Measurements from ENCODE around the gene JAZF1.

Gene JAZF1

DNA sequence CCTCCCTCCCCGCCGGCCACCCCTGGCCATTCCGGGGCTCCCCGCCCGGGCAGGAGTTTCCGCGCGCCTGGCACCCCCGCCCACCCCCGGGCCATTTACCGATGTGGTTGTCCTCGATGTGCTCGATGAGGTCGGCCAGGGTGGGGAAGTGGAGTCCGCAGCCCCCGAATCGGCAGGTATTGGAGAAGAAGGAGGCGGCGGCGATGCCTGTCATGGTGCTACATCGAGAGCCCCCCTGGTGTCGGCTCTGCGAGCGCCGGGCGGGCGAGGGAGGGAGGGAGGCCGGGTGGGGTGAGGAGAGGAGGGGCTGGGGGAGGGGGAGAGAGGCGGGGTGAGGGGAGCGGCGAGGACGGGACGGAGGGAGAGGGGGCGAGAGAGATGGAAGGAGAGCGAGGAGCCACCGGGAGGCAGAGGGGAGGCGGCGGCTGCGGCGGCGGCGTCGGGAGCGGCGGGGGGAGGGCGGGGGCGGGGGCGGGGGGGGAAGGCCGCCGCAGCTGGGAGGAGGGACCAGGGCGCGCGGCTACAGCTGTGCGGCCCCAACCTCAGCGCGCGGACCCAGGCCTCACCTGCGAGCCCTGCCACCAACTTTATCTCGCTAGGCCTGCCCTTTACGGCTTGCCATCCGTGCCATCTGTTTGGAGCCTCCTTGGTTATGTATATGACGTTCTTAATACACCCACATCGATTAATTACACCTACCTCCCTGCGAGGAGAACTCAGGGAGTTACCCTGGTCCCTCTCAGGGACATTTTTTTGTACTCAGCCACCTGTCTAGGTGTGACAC lies at the start of gene JAZF1:
TSS of gene JAZF1 (minus strand) at position 432 of the 784 bp plus-strand sequence.
- DNase-seq = peak; percentile 62

DNA sequence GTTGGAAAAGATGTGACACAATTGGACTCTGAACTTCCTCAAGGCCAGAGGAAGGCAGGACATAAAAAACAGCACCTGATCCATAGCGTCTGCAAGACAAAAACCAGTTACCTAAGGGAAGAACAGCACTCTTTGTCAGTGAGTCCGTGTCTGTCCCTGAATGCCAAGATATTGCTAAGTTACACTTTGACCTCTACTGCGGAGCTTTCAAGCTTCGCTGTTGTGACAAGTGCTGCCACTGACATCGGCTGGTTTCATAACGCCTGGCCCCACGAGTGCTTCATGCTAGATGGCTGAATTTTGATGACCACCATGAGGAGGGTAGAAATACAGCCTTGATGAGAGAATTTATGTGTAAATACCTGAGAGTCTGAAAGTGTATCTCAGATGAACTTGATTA lies 49.7 kb upstream of the JAZF1 start:
- DNase-seq = no peak

DNA sequence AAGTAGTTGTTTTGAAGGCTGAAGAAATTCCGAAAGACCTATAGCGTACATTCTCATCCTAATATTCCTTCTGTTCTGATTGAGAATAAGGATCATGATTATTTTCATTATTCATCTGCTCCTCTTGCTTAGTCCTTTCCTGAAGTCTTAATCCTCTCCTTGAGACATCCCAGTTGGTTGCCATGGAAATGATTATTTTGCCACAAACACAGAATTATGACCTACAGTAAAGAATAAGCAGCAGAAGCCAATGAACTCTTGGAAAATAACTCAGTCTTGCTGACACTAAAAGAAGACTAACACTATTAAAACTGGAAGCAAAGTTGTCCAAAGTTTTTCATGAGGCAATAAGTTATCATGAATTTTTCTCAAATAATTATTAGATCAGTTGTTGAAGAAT lies 47.8 kb upstream of the JAZF1 start:
- no peak for DNase-seq

DNA sequence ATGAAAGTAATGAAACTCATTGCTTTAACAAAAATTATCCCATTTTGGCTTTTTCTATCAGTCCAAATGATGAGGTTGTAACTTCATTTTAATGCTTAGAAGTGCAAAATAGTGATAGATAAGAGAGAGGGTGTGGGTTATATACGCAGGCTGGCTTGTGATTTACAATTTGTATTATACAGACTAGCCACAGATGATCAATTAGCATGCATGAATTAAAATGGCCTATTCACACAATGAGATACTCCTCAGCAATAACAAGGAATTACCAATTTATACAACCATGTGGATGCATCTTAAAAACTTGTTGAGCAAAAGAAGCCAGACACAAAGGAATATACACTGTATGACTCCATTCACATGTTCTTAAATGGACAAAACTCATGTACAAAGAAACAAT lies 45.4 kb upstream of the JAZF1 start:
- DNase-seq = no peak

DNA sequence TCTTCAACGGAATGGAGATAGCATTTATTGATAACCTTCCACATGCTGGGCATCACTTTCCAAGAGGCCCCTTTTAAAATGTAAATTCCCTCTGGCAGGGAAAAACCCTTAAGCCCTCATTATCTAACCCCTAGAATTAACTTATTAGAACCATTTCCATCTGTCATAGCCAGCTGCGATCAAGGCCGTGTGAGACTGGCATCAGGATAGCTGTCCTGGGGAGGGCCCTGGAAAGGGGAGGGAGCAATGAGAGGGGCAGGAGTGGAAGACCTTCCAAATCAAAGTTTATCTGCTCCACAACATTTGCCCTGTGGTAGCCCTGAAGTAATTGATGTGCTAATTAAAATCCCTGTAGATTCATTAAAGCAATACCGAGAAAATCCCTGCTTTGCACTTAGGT lies 45.0 kb upstream of the JAZF1 start:
- no peak for DNase-seq

DNA sequence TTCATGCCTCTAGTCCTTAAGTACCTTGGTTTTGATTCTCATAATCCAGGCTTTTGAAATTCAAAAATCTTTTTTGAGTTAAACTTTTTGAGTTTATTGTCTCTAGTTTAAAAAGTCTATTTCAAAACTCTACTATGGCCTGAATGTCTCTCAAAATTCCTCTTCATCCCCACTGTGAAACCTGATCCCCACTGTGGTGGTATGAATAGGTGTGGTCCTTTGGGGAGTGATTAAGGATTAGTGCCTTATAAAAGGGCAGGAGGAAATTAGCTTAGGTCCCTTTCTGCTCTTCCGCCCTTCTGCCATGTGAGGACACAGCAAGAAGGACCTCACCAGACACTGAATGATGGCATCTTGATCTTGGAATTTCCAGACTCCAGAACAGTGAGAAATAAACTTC lies 44.1 kb upstream of the JAZF1 start:
- no peak for DNase-seq

DNA sequence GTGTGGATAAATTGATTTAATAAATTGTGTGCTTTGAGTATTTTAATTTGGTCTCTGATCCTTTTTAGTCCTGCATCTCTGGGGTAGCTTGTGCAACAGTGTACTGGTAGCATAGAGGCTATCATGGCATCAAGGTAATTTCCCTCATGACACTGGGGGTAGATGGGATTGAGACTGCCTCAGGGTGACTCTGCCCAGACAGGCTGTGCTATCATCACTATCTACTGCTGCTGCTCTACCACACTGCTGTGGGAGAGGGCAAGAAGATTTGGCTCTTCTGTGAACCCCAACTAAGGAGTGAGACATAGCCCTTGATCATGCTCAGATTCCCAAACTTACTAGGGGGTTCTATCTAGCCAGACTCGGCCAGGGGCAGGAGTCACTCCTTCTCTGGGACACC lies 43.6 kb upstream of the JAZF1 start:
- no peak for DNase-seq

DNA sequence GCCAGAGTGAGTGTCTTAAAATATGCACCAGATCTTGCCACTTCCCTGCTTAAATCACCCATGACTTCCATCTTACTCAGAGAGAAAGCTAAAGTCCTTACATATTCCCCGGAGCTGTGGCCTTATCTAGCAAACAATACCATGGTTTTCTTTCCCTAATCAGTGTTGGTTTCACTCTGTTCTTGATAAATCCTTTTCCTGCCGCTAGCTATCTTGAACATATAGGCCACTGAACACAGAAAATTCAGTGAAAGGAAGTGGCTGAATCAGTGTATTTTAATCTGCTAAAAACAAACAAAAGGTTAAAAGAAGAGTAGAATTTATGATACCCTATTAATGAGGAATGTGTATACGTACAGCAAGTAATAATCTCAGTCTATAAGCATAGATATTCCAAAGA lies 42.0 kb upstream of the JAZF1 start:
- no peak for DNase-seq

DNA sequence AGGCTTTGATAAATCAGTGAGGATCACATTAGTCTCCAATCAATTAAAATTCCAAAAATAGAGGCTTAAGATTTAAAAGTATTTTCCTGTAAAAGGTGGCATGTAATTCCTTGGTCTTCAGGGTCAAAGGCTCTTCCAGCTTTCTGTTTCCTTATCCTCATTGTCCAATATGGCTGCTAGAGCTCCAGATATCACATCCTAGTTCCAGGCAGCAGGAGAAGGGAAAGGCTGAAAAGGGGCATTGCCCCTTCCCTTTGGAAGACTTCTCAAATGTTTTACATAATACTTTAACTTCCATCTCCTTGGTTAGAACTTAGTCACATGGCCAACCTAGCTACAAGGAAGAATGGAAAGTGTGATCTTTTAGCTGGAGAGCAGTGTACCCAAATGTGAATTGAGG lies 39.2 kb upstream of the JAZF1 start:
- no peak for DNase-seq

DNA sequence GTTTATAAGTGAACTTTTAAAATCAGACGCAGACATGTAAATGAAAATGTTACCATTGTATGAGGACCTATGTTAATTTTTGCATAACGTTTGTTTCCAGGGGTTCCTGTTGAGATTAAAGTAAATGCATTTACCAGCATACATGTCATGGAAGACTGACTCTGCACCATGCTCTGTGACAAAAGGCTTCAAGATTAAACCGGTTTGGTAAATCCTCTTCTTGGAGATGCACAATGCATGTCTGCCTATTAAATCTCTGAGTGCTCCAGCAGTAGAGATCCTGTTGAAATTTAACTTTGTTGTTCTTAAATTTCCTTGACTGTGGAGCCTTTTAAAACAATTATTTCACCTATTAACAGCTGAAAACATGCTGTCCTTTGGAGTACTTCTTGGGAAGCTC lies 36.5 kb upstream of the JAZF1 start:
- DNase-seq = no peak

DNA sequence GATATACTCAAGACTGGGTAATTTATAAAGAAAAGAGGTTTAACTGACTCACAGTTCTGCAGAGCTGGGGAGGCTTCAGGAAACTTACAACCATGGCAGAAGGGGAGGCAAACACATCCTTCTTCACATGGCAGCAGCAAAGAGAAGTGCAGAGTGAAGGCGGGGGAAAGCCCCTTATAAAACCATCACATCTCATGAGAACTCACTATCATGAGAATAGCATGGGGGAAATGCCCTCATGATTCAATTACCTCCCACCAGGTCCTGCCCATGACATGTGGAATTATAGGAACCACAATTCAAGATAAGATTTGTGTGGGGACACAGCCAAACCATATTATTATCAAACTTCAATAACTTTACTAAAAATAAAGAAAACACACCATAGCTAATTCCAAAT lies 30.4 kb upstream of the JAZF1 start:
- peak; percentile 35 for DNase-seq

DNA sequence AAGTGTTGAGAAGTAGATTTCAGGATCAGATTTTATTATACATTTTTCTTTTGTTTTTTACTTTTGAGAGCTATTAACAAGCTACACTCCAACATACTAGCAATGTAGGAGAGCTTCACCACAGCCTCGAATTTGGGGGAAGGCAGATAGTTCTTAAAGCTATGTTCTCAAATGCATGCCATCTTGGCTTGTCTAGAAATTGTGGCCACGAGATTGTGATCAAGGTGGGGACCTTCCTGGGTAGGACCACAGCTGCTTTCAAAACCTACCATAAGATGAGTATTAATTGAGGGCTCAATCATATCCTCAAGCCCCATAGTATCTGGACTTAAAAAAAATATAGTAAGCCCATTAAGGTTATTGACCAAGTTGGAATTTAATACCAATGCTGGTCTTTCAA lies 27.9 kb upstream of the JAZF1 start:
- no peak for DNase-seq

DNA sequence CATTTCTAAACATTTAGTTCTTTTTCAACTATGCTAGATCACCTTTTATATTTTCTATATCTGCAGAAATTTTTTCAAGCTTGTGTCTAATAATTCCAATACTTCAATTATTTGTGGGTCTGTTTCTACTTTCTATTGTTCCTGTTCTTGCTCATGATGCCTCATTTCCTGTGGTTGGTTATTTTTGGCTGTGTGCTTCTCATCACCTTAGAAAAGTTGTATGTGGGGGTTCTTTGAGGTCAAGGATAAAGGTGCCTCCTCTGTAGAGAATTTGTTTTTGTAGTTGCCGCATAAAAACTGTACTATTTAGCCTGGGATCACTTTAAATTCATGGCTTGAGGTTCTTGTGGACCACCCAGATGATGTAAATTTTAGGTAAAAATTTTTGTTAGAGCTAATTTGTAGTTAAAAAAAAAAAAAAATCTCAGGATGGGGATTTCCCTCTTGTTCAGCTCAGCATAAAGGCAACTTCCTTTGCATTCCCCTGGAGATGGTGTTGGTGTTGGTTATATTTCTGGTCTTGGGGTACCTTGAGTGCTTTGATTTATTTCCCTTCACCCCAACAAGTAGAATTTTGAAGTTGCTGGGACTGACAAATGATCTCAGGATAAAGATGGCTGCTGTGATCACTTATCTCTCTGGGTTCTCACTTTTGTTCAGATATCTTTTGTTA lies 27.0 kb upstream of the JAZF1 start:
- DNase-seq = no peak

DNA sequence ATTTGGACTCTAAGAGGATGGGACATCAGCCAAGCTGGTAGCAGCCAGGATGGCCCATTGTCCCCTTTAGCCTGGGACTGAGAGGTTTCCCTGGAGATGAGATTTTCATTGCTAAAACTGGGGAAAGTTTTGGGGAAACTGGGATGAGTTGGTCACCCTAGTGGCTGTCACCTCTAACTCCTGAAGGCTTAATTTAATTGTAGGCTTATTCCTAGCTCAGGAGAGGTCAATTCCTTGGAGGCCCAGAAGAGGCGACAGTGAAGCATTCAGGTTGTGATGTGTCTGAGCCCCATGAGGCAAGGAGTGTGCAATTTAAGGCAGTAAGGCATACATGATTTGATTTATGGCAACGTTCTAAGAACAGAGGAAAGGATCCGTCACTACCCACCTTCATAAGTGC lies 24.9 kb upstream of the JAZF1 start:
- DNase-seq = no peak

DNA sequence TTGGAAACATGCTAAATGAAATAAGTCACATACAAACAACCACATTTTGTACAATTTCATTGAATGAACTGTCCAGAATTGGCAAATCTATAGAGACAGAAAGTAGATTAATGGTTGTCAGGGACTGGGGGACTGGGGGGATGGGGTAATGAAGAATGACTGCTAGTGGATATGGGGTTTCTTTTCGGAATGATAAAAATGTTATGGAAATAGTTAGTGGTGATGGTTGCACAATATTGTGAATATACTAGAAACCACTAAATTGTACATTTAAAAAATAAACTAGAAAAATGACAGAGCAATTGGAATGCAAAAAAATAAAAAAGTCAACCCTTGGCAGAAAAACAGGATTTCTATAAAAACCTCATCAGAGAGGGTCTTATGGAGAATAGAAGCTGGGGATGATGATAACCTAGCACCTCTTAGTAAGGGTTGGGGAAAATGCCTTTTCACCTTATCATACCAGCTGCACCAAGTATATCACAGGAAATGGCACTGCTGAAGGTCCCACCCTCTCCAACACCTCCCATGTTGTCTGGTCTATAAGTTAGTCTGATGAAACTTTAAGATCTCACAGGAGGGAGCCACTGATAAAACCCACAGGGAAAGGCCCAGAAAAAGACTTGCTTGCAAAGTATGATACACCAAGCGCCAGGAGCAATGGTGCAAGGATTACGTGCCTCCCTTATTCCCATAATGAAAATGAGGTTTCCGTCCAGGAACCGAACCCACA lies 23.1 kb upstream of the JAZF1 start:
- no peak for DNase-seq

DNA sequence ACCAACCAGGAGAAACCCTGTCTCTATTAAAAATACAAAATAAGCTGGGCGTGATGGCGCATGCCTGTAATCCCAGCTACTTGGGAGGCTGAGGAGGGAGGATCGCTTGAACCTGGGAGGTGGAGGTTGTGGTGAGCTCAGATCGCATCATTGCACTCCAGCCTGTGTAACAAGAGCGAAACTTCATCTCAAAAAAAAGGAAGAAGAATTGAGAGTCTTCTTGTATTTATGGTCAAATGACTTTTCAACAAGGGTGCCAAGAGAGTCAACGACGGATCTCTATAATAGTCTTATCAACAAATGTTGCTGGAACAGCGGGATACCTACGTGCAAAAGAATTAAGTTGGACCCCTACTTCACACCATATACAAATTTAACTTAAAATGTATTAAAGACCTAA lies 21.6 kb upstream of the JAZF1 start:
- DNase-seq = no peak

DNA sequence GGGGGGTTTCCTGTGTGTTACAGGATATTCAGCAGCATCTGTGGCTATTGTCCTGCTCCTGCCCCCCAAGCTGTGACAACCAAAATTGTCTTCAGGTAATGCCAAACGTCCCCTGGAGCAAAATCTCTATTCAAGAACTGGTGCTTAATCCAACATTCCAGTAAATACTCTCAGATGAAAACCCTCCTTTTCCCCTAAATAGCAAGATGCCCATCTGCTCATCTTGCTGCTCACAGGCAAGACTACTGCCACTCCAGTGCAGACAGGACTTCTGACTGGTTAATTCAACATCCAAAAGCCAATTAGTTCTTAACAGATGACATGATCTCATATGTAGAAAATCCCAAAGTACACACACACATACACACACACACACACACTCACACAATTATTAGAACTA lies 20.5 kb upstream of the JAZF1 start:
- no peak for DNase-seq

DNA sequence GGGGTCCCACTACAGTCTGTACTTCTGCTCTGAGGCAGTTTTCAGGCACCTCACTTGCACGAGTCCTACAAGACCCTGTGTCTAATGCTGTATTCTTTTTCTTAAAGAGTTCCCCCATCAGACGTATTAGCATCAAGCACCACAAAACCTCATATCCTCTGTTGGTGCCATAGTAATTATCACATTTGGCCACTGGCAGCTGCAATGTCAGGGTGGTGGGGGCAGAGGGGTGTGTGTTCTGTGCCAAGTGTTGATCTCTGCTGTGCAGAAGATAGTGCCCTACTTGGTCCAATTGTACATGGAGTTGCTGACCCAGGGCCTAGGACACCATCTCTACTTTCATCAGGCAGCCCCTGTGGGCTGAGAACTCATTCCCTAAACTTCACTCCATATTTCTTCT lies 20.0 kb upstream of the JAZF1 start:
- DNase-seq = no peak

DNA sequence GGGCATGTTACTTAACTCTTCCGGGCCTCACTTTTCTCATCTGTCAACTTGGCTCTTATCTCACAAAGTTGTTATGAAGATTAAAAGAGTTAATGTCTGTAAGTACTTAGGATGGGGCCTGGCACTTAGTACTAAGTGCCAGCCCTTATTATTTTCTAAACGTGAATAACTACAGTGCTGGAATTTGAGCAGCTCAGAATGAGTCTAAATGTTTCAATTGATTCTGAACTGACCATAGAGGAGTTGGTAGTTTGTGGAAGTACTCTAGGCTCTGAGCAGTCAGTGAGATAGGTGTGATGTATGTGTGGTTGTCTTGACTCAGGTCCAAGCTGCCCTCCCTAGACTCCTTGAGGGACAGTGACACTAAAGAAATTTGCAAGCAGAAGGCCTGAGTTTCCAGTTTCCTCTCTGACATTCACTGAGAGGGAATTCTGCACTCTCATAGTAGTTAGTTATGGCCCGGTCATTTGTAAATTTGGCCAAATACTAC lies 18.5 kb upstream of the JAZF1 start:
- DNase-seq = no peak

DNA sequence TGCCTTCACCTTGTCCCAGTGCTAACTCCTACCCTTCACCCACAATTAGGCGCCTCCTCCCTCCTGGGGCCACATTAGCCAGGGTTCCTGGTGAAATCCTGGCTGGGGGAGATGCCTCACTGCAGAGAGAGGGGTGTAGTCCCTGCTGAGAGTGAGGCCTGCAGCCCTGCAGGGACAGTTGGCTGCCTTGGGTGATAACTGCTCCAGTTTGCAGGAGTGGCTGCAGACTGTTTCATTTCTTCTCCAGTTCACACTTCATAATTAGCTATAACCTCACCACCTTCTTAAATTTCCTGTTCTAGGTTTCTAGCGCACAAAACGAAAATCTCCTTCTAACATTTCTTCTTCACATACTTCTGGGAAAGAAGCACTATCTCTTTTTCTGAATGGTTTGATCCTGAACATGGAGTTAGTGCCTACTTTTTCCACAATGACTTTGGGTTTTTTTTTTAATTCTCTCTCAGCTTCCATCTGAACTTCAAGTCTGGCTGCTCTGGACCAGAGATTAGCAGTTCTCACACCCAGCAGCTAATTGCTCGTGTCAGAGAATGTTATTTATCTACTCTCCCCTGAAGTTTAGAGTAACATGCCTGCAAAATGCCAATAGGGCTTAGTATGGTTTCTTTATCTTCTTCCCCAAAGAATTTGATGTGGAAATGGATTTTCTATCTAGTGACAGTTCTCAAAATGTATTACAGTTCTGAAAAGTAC lies 15.5 kb upstream of the JAZF1 start:
- no peak for DNase-seq

DNA sequence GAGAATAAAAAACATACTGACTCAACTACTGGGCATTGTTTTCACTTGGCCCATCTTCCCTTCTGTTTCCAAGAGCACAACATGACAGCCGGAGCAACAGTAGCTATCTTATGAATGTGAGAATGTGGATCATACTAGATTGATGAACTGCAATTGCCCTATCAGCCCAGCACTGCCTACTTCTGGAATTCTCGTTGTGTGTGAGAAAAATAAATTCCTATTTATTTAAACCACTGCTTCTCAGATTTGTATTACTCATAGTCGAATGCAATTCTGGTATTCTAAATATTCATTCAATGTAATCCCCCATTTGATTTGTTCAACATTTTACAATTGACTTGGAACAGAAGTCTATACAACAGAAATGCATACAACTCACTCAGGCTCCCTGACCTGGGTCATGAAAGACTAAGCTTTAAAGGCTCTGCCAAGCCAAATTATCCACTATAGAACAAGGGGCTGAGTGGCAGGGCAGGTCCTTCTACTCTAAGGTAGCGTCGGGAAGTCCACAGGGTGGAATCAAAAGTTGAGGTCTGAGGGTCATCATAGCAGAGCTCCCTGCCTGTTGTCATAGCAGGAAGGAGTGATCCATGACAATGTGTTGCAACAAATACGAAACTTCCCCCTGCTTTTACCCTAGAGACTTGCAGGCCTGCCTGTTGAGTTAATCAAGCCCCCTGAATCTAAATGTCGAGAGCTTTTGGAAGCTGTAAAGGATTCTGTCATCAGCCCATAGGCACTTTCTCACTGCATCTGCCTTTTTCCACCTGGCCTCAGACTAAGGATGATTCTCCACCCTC lies 12.4 kb upstream of the JAZF1 start:
- DNase-seq = no peak

DNA sequence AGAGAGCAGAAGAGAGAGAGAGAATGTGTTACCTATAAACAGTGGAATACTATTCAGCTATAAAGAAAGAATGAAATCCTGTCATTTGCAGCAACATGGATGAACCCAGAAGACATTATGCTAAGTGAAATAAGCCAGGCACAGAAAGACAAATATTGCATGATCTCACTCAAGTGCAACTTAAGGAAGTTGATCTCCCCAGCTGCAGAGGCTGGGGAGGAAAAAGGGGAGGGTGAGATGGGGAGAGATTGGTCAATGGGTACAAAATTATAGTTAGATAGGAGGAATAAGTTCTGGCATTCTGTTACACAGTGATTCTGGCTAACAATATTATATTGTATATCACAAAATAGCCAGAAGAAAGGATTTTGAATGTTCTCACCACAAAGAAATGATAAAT lies 11.2 kb upstream of the JAZF1 start:
- no peak for DNase-seq
